Keratinocyte (primary cell): ENCODE results near the gene CCDC3. TPM values are rescaled to one million over a fixed set of nuclear protein-coding genes. Genes with fewer than 3 reads are reported as not detected.

Experiments used
- DNase-seq: peaks from one replicate; pipeline ENCODE4 v3.0.0-alpha.2; 2011; ENCODE audit warnings: low read depth, missing footprints, low spot score
- FAIRE-seq: peaks from 2 replicates; lab custom pipeline; 2011; peaks lifted over from hg19 to GRCh38; lab: Jason Lieb, UNC
- H2AFZ ChIP-seq: 2 replicates; pipeline ENCODE4 v1.6.0; 2012; ENCODE audit warnings: low read length, control low read depth, inconsistent platforms; ENCODE audit not compliant: control insufficient read depth
- H3K27ac ChIP-seq: 2 replicates; pipeline ENCODE4 v1.5.1; 2011; ENCODE audit warnings: low read length; ENCODE audit not compliant: control insufficient read depth, insufficient read depth
- H3K27me3 ChIP-seq: 3 replicates; pipeline ENCODE4 v1.6.0; 2011; ENCODE audit warnings: low read length; ENCODE audit not compliant: control insufficient read depth, insufficient read depth; ENCODE audit errors: extremely low read depth
- H3K36me3 ChIP-seq, 2 experiments: 2 replicates in 1 of 2; 3 replicates in 1 of 2; pipeline ENCODE4 v1.5.1; 2011; ENCODE audit warnings: low read length in 2 of 2, mild to moderate bottlenecking in 1 of 2; ENCODE audit not compliant: control insufficient read depth in 2 of 2, insufficient read depth in 2 of 2; ENCODE audit errors: extremely low read depth in 1 of 2
- H3K4me1 ChIP-seq: 3 replicates; pipeline ENCODE4 v1.5.1; 2011; ENCODE audit warnings: low read length; ENCODE audit not compliant: control insufficient read depth, insufficient read depth; ENCODE audit errors: extremely low read depth
- H3K4me2 ChIP-seq: 3 replicates; pipeline ENCODE4 v1.6.0; 2011; ENCODE audit warnings: low read depth, low read length; ENCODE audit not compliant: control insufficient read depth, insufficient read depth; ENCODE audit errors: extremely low read depth
- H3K4me3 ChIP-seq, 3 experiments: fragments of 200-600 bp in 1 of 3; sonication (generic) in 1 of 3; 2 replicates in 2 of 3; 3 replicates in 1 of 3; pipeline ENCODE4 v1.5.1; 2011 to 2016; ENCODE audit warnings: low read length in 3 of 3, mild to moderate bottlenecking in 3 of 3, control low read depth in 2 of 3, inconsistent platforms in 1 of 3, low read depth in 1 of 3, mixed read lengths in 1 of 3, mixed run types in 1 of 3, moderate library complexity in 1 of 3; ENCODE audit not compliant: control insufficient read depth in 2 of 3, insufficient read depth in 2 of 3; ENCODE audit errors: extremely low read depth in 1 of 3
- H3K79me2 ChIP-seq: 2 replicates; pipeline ENCODE4 v1.6.0; 2012; ENCODE audit warnings: low read length; ENCODE audit not compliant: control insufficient read depth, insufficient read depth
- H3K9ac ChIP-seq: 3 replicates; pipeline ENCODE4 v1.6.0; 2011; ENCODE audit warnings: low read length; ENCODE audit not compliant: control insufficient read depth, insufficient read depth; ENCODE audit errors: extremely low read depth
- H3K9me1 ChIP-seq: 3 replicates; pipeline ENCODE4 v1.6.0; 2011; ENCODE audit warnings: low read length; ENCODE audit not compliant: control insufficient read depth, insufficient read depth; ENCODE audit errors: extremely low read depth
- H3K9me3 ChIP-seq: 2 replicates; pipeline ENCODE4 v1.5.1; 2012; ENCODE audit warnings: low read depth, low read length; ENCODE audit not compliant: control insufficient read depth
- H4K20me1 ChIP-seq: 3 replicates; pipeline ENCODE4 v1.6.0; 2011; ENCODE audit warnings: low read length; ENCODE audit not compliant: control insufficient read depth, insufficient read depth; ENCODE audit errors: extremely low read depth
- CTCF ChIP-seq, 3 experiments: IDR thresholded peaks in 1 of 3; conservative IDR thresholded peaks in 1 of 3; optimal IDR thresholded peaks in 1 of 3; 2 replicates in 2 of 3; 3 replicates in 1 of 3; pipeline versions ENCODE3 to v1.5.1; 2011; ENCODE audit warnings: low read length in 3 of 3, mild to moderate bottlenecking in 3 of 3, moderate library complexity in 2 of 3, control low read depth in 1 of 3, inconsistent platforms in 1 of 3; ENCODE audit not compliant: insufficient read depth in 2 of 3; ENCODE audit errors: extremely low read depth in 1 of 3
- EZH2 ChIP-seq: IDR thresholded peaks from one replicate; pipeline ENCODE4 v1.6.1; 2012; ENCODE audit warnings: inconsistent platforms, mild to moderate bottlenecking, low read length, moderate library complexity
- dilution Hi-C: fragments of 300-500 bp; cut with MboI; formaldehyde crosslinking; loops from one replicate; pipeline ENCODE4 v1.7.0; 2020; ENCODE audit warnings: low sequenced_read_pairs; ENCODE audit not compliant: extremely low pct_ligation_motif_present
- polyA plus RNA-seq, 5 experiments: library from polyadenylated mRNA; depleted of rRNA in 3 of 5; stranded (reverse) in 3 of 5; stranded (forward) in 1 of 5; unstranded in 1 of 5; fragments of >200 nt; gene quantifications; 1 replicate in 1 of 5; 2 replicates in 3 of 5; 3 replicates in 1 of 5; pipeline versions ENCODE4 v1.2.1 to v1.2.3, GENCODE V29; 2011 to 2012; ENCODE audit warnings: missing spikeins in 2 of 5, low read depth in 1 of 5, low replicate concordance in 1 of 5

CCDC3 gene
- polyA plus RNA-seq, 1 donor (not counting 4 experiments of a cell fraction or from before 2014, with no cell fraction given): 0.39 TPM

- no peaks in the 10 kb centered on the region for H4K20me1 ChIP-seq
- dilution Hi-C loops: no loop called here
- no peaks in the 10 kb centered on the region for H3K4me1 ChIP-seq
- no peak for TF ChIP-seq CTCF (optimal IDR thresholded peaks at IDR 0.05 in 1 of 3, IDR thresholded peaks at IDR 0.05 in 1 of 3, conservative IDR thresholded peaks at IDR 0.05 in 1 of 3; ENCODE audit: extremely low read depth in 1 of 3, insufficient read depth in 2 of 3, low read length in 3 of 3)
- TF ChIP-seq EZH2: no peak
- no peaks in the 10 kb centered on the region for H3K9me3 ChIP-seq
- no peak overlapping the region for H3K4me2 ChIP-seq
- H3K9ac ChIP-seq: no peak overlapping the region
- H2AFZ ChIP-seq: no peak overlapping the region
- DNase-seq (no peak), FAIRE-seq (no peak)
- no peak overlapping the region for H3K27ac ChIP-seq
- H3K4me3 ChIP-seq: no peak overlapping the region
- no peaks in the 10 kb centered on the region for H3K27me3 ChIP-seq
- no peaks in the 10 kb centered on the region for H3K36me3 ChIP-seq
- no peaks in the 10 kb centered on the region for H3K9me1 ChIP-seq
- no peaks in the 10 kb centered on the region for H3K79me2 ChIP-seq
Observed at GRCh38 chr10:12896251-12896650, 105.3 kb downstream of the CCDC3 start.

- Histone ChIP-seq H3K79me2 (no peaks in the 10 kb centered on the region), H3K4me1 (no peaks in the 10 kb centered on the region), H3K4me3 (no peak overlapping the region), H3K27ac (no peak overlapping the region), H3K9me1 (no peaks in the 10 kb centered on the region), H2AFZ (no peak overlapping the region), H3K36me3 (no peaks in the 10 kb centered on the region), H3K4me2 (no peak overlapping the region), H3K9ac (no peak overlapping the region), H3K9me3 (no peaks in the 10 kb centered on the region), H3K27me3 (no peaks in the 10 kb centered on the region), H4K20me1 (no peaks in the 10 kb centered on the region)
- dilution Hi-C loops: no loop called here
- DNase-seq: no peak
- TF ChIP-seq EZH2: no peak
- TF ChIP-seq CTCF (optimal IDR thresholded peaks at IDR 0.05 in 1 of 3, IDR thresholded peaks at IDR 0.05 in 1 of 3, conservative IDR thresholded peaks at IDR 0.05 in 1 of 3; ENCODE audit: extremely low read depth in 1 of 3, insufficient read depth in 2 of 3, low read length in 3 of 3): no peak
- FAIRE-seq: no peak
Observed at GRCh38 chr10:12892924-12893323, 108.6 kb downstream of the CCDC3 start.
